HG03097 (cell line): Measurements from ENCODE around the gene GNA14.
"Not testable (repeated sequence)": the region's sequence is repeated elsewhere in the genome, so short reads cannot be mapped to it uniquely, and the experiment has no call there.

Experiments used
- ATAC-seq: cut with Tn5 transposase; IDR thresholded peaks from one replicate; pipeline ENCODE4 v1.9.1; 2021; ENCODE audit not compliant: unreplicated experiment, low FRiP score

Gene GNA14

GRCh38 chr9:77648234-77649108 lies at the start of gene GNA14:
Gene GNA14, minus strand, starts transcription at chr9:77648322. Its CDS starts 529 bp downstream, at chr9:77647793.
- ATAC-seq = no peak

- no peak for ATAC-seq
Measured at GRCh38 chr9:77697238-77697984, 49.3 kb upstream of the GNA14 start.

- ATAC-seq = not testable (repeated sequence)
Measured at GRCh38 chr9:77690723-77691122, 42.6 kb upstream of the GNA14 start.

- ATAC-seq = not testable (repeated sequence)
Measured at GRCh38 chr9:77690119-77690518, 42.0 kb upstream of the GNA14 start.

- not testable (repeated sequence) for ATAC-seq
Measured at GRCh38 chr9:77687737-77688136, 39.6 kb upstream of the GNA14 start.

- no peak for ATAC-seq
Measured at GRCh38 chr9:77680581-77680980, 32.5 kb upstream of the GNA14 start.

GRCh38 chr9:77679661-77680368 lies 31.7 kb upstream of the GNA14 start:
- ATAC-seq = no peak

- no peak for ATAC-seq
Measured at GRCh38 chr9:77679088-77679487, 31.0 kb upstream of the GNA14 start.

- no peak for ATAC-seq
Measured at GRCh38 chr9:77677957-77678535, 29.9 kb upstream of the GNA14 start.

- ATAC-seq = no peak
Measured at GRCh38 chr9:77677397-77677796, 29.3 kb upstream of the GNA14 start.

GRCh38 chr9:77673941-77674791 lies 26.0 kb upstream of the GNA14 start:
- ATAC-seq = no peak

- ATAC-seq = no peak
Measured at GRCh38 chr9:77672183-77672582, 24.1 kb upstream of the GNA14 start.

- ATAC-seq = no peak
Measured at GRCh38 chr9:77667151-77667550, 19.0 kb upstream of the GNA14 start.

- ATAC-seq = no peak
Measured at GRCh38 chr9:77663754-77664153, 15.6 kb upstream of the GNA14 start.

- ATAC-seq = no peak
Measured at GRCh38 chr9:77661566-77662085, 13.5 kb upstream of the GNA14 start.

GRCh38 chr9:77659926-77660325 lies 11.8 kb upstream of the GNA14 start:
- ATAC-seq = no peak

- no peak for ATAC-seq
Measured at GRCh38 chr9:77651203-77651602, 3.1 kb upstream of the GNA14 start.

- ATAC-seq = no peak
Measured at GRCh38 chr9:77649109-77649812, 1.1 kb upstream of the GNA14 start.
